IMR-90 (cell line): ENCODE data around the gene MAGI2. TPM values are rescaled to one million over a fixed set of nuclear protein-coding genes. Genes with fewer than 3 reads are reported as not detected.

Experiments
- ATAC-seq: fragments of 200-7000 bp; cut with Tn5 transposase; 2 replicates; pipeline ENCODE4 v1.9.1; 2020; ENCODE audit warnings: low read depth, mild to moderate bottlenecking, moderate library complexity
- BruUV-seq: library from RNA; stranded (reverse); fragments of 400-500 nt; replicated peaks from 2 replicates; lab custom pipeline; 2021; lab: Mats Ljungman, UMichigan
- CTCF ChIA-PET: fragments of 300-600 bp; formaldehyde crosslinking; extraction: SDS; loops from one replicate; lab custom pipeline; 2021; ENCODE audit warnings: antibody characterized with exemption; lab: Yijun Ruan, JAX
- POLR2A ChIA-PET: fragments of 300-600 bp; sonication (Branson Sonifier 250); formaldehyde crosslinking; loops from one replicate; lab custom pipeline; 2022; ENCODE audit warnings: antibody characterized with exemption; ENCODE audit not compliant: unreplicated experiment; lab: Charles Lee
- DNase-seq: peaks from one replicate; pipeline ENCODE4 v3.0.0; 2013
- H2AFZ ChIP-seq: replicated peaks from 2 replicates; pipeline ENCODE3; 2013; ENCODE audit warnings: low read length, mild to moderate bottlenecking; ENCODE audit not compliant: poor library complexity
- H2AK5ac ChIP-seq: 2 replicates; pipeline ENCODE4 v1.6.1; 2013; ENCODE audit warnings: low read depth, low read length, inconsistent platforms
- H2AK9ac ChIP-seq: replicated peaks from 2 replicates; pipeline ENCODE3; 2013; ENCODE audit warnings: mild to moderate bottlenecking, low read depth, low read length, moderate library complexity; ENCODE audit not compliant: poor library complexity
- H2BK120ac ChIP-seq: 2 replicates; pipeline ENCODE4 v1.6.1; 2013; ENCODE audit warnings: low read depth, low read length, inconsistent platforms
- H2BK15ac ChIP-seq: 3 replicates; pipeline ENCODE4 v1.6.1; 2013; ENCODE audit warnings: low read depth, low read length, inconsistent platforms
- H2BK20ac ChIP-seq: 2 replicates; pipeline ENCODE4 v1.6.1; 2013; ENCODE audit warnings: low read depth, mild to moderate bottlenecking, inconsistent platforms, low read length, moderate library complexity
- H2BK5ac ChIP-seq: 2 replicates; pipeline ENCODE4 v1.6.1; 2013; ENCODE audit warnings: mild to moderate bottlenecking, low read depth, low read length, inconsistent platforms; ENCODE audit not compliant: poor library complexity, severe bottlenecking
- H3K14ac ChIP-seq: replicated peaks from 2 replicates; pipeline ENCODE4 v1.6.1; 2013; ENCODE audit warnings: low read depth, low read length, inconsistent platforms
- H3K18ac ChIP-seq: 2 replicates; pipeline ENCODE4 v1.6.1; 2013; ENCODE audit warnings: low read depth, low read length, control low read depth
- H3K23ac ChIP-seq: 2 replicates; pipeline ENCODE4 v1.6.1; 2013; ENCODE audit warnings: low read depth, low read length, inconsistent platforms
- H3K27ac ChIP-seq: 2 replicates; pipeline ENCODE4 v1.5.1; 2013; ENCODE audit warnings: mild to moderate bottlenecking, control low read depth, low read length; ENCODE audit not compliant: insufficient read depth
- H3K27me3 ChIP-seq: 2 replicates; pipeline ENCODE4 v1.6.1; 2013; ENCODE audit warnings: low read length; ENCODE audit not compliant: control insufficient read depth, insufficient read depth
- H3K36me3 ChIP-seq: 2 replicates; pipeline ENCODE4 v1.6.1; 2013; ENCODE audit warnings: low read length, mixed read lengths; ENCODE audit not compliant: control insufficient read depth, insufficient read depth
- H3K4ac ChIP-seq: 2 replicates; pipeline ENCODE4 v1.6.1; 2013; ENCODE audit warnings: low read depth, low read length, inconsistent platforms
- H3K4me1 ChIP-seq: 2 replicates; pipeline ENCODE4 v1.6.1; 2013; ENCODE audit warnings: low read length, mixed read lengths; ENCODE audit not compliant: control insufficient read depth, insufficient read depth
- H3K4me2 ChIP-seq: 2 replicates; pipeline ENCODE4 v1.6.1; 2013; ENCODE audit warnings: low read depth, mild to moderate bottlenecking, control low read depth, low read length, moderate library complexity
- H3K4me3 ChIP-seq: 2 replicates; pipeline ENCODE4 v1.5.1; 2013; ENCODE audit warnings: low read depth, mild to moderate bottlenecking, control low read depth, low read length, moderate library complexity; ENCODE audit not compliant: insufficient read depth
- H3K56ac ChIP-seq: 2 replicates; pipeline ENCODE4 v1.6.1; 2013; ENCODE audit warnings: low read length, inconsistent platforms; ENCODE audit not compliant: insufficient read depth; ENCODE audit errors: extremely low read depth
- H3K79me1 ChIP-seq, 2 experiments: 2 replicates each; pipeline ENCODE4 v1.6.1; 2013; ENCODE audit warnings: low read length in 2 of 2, inconsistent platforms in 1 of 2, low read depth in 1 of 2
- H3K9ac ChIP-seq: 2 replicates; pipeline ENCODE4 v1.6.1; 2013; ENCODE audit warnings: low read depth, low read length, control low read depth
- H3K9me1 ChIP-seq: 2 replicates; pipeline ENCODE4 v1.6.1; 2013; ENCODE audit warnings: low read length, inconsistent platforms; ENCODE audit not compliant: insufficient read depth
- H3K9me3 ChIP-seq: 2 replicates; pipeline ENCODE4 v1.6.1; 2013; ENCODE audit warnings: low read length; ENCODE audit not compliant: control insufficient read depth, insufficient read depth
- H4K20me1 ChIP-seq: 2 replicates; pipeline ENCODE4 v1.6.1; 2013; ENCODE audit warnings: low read length, inconsistent platforms; ENCODE audit not compliant: insufficient read depth
- H4K5ac ChIP-seq: 2 replicates; pipeline ENCODE4 v1.6.1; 2013; ENCODE audit warnings: mild to moderate bottlenecking, low read depth, low read length, control low read depth
- H4K8ac ChIP-seq, 2 experiments: 2 replicates each; pipeline ENCODE4 v1.6.1; 2013; ENCODE audit warnings: low read depth in 2 of 2, low read length in 2 of 2, control low read depth in 1 of 2, inconsistent platforms in 1 of 2
- H4K91ac ChIP-seq: 2 replicates; pipeline ENCODE4 v1.6.1; 2013; ENCODE audit warnings: low read depth, low read length, inconsistent platforms; ENCODE audit not compliant: insufficient read depth
- BHLHE40 ChIP-seq: fragments of 150-350 bp; IDR thresholded peaks from 2 replicates; pipeline ENCODE4 v1.6.1; 2016; ENCODE audit warnings: mild to moderate bottlenecking, low read depth, low read length
- CHD1 ChIP-seq: IDR thresholded peaks from 2 replicates; pipeline ENCODE4 v1.6.1; 2012; ENCODE audit warnings: low read depth, low read length, improper control_type of control experiment
- FOS ChIP-seq: fragments of 150-350 bp; IDR thresholded peaks from 2 replicates; pipeline ENCODE4 v1.6.1; 2016; ENCODE audit warnings: low read depth, low read length
- MXI1 ChIP-seq: IDR thresholded peaks from 2 replicates; pipeline ENCODE4 v1.6.1; 2012; ENCODE audit warnings: low read depth, mild to moderate bottlenecking, low read length, moderate library complexity, borderline replicate concordance
- NFE2L2 ChIP-seq: fragments of 150-350 bp; IDR thresholded peaks from 2 replicates; pipeline ENCODE4 v1.6.1; 2016; ENCODE audit warnings: low read depth, mild to moderate bottlenecking, low read length
- POLR2A ChIP-seq: IDR thresholded peaks from 2 replicates; pipeline ENCODE4 v1.6.1; 2012; ENCODE audit warnings: mild to moderate bottlenecking, low read depth, low read length
- RAD21 ChIP-seq: IDR thresholded peaks from 2 replicates; pipeline ENCODE4 v1.6.1; 2012; ENCODE audit warnings: low read length, improper control_type of control experiment
- USF2 ChIP-seq: fragments of 150-350 bp; IDR thresholded peaks from 2 replicates; pipeline ENCODE4 v1.6.1; 2017; ENCODE audit warnings: mild to moderate bottlenecking, antibody characterized with exemption, low read length, low read depth
- WGBS, 2 experiments: methylation state at CpG; one replicate each; pipeline versions ENCODE4 v1.1.5 to v1.1.7; 2013; ENCODE audit warnings: missing lambda C conversion rate in 2 of 2; ENCODE audit not compliant: insufficient read length in 1 of 2; ENCODE audit errors: extremely low coverage in 2 of 2; 5-methylcytosine and 5-hydroxymethylcytosine counted together
- dilution Hi-C: fragments of 300-500 bp; cut with HindIII; formaldehyde crosslinking; loops from one replicate; pipeline ENCODE4 v1.14.3; 2018; ENCODE audit warnings: low sequenced_read_pairs; ENCODE audit not compliant: unreplicated experiment
- in situ Hi-C: fragments of 300-500 bp; cut with MboI; formaldehyde crosslinking; loops from 3 replicates; pipeline ENCODE4 v1.14.3; 2019; ENCODE audit warnings: low sequenced_read_pairs, inconsistent platforms, mixed read lengths
- intact Hi-C: fragments of 100-400 bp; cut with micrococcal nuclease; formaldehyde crosslinking; loops from 2 replicates; pipeline ENCODE4 v1.10.0; 2022
- polyA plus RNA-seq, 3 experiments: library from polyadenylated mRNA; depleted of rRNA; stranded (reverse); fragments of >200 nt; gene quantifications; 2 replicates each; pipeline ENCODE4 v1.2.3, GENCODE V29; 2012; ENCODE audit warnings: low replicate concordance in 1 of 3
- total RNA-seq: library from RNA; depleted of rRNA; stranded (reverse); fragments of >200 nt; gene quantifications from 2 replicates; pipeline ENCODE4 v1.2.3, GENCODE V29; 2012

The MAGI2 gene
- total and polyA plus RNA-seq, 2 of the 4 experiments (the other 2 are of a cell fraction), result 2.5 to 17.9 TPM

GRCh38 chr7:79165225-79165624 is 288.2 kb downstream of the MAGI2 start:
- Histone ChIP-seq H3K4me2 (no peak overlapping the region), H2BK15ac (no peak overlapping the region), H3K9ac (no peak overlapping the region), H2AK9ac (no peak overlapping the region), H2AK5ac (no peak overlapping the region), H3K27ac (no peak overlapping the region), H3K14ac (no peak overlapping the region), H3K18ac (no peak overlapping the region), H2BK20ac (no peak overlapping the region), H3K4me1 (no peaks in the 10 kb centered on the region), H3K27me3 (no peaks in the 10 kb centered on the region), H3K56ac (no peak overlapping the region), H3K4ac (no peak overlapping the region), H2BK5ac (no peak overlapping the region), H4K91ac (no peak overlapping the region), H3K9me3 (no peaks in the 10 kb centered on the region), H4K8ac (no peak overlapping the region), H2BK120ac (no peak overlapping the region), H3K9me1 (no peaks in the 10 kb centered on the region), H4K20me1 (no peaks in the 10 kb centered on the region), H3K36me3 (no peaks in the 10 kb centered on the region), H3K4me3 (no peak overlapping the region), H2AFZ (no peak overlapping the region), H4K5ac (no peak overlapping the region), H3K23ac (no peak overlapping the region), H3K79me1 (0 out of 4 replicates have a peak, but pooled peaks cover 0 to 7% of the 10 kb centered on the region in 2 experiments)
- DNase-seq, result no peak
- POLR2A ChIA-PET, result no interaction called here
- CTCF ChIA-PET, result interaction anchor here (0.7 kb wide), 1 partner anchor 106 kb away, joined by 3 read pairs; no protein-coding TSS in a partner anchor
- ATAC-seq, result no peak
- TF ChIP-seq FOS (no peak), MXI1 (no peak), RAD21 (no peak), CHD1 (no peak), NFE2L2 (no peak), USF2 (no peak), BHLHE40 (no peak), POLR2A (no peak)
- in situ Hi-C loops, result no loop called here
- dilution Hi-C loops, result no loop called here
- intact Hi-C loops, result no loop called here
- BruUV-seq, result no TSS peak
- no CpG with 5 or more reads among the region's 1 CpG for WGBS, 2 experiments
